SJSA1 (cell line): ENCODE data around the gene YLPM1. TPM values are rescaled to one million over a fixed set of nuclear protein-coding genes. Genes with fewer than 3 reads are reported as not detected.
A peak's percentile ranks its signal among the peaks of the same experiment; 100 is the strongest.

Experiments
- DNase-seq, 2 experiments: peaks; one replicate each; pipeline ENCODE4 v3.0.0-alpha.2; 2015 to 2020; ENCODE audit warnings: low spot score in 2 of 2, low read depth in 1 of 2
- H3K27ac ChIP-seq: fragments of 250-450 bp; sonication (Bioruptor Pico); 2 replicates; pipeline ENCODE4 v1.5.1; 2020; ENCODE audit warnings: mild to moderate bottlenecking, moderate library complexity
- H3K27me3 ChIP-seq: fragments of 250-450 bp; sonication (Bioruptor Pico); replicated peaks from 2 replicates; pipeline ENCODE4 v1.5.1; 2020; ENCODE audit warnings: mild to moderate bottlenecking, moderate library complexity
- H3K36me3 ChIP-seq: fragments of 250-450 bp; sonication (Bioruptor Pico); 2 replicates; pipeline ENCODE4 v1.5.1; 2020; ENCODE audit warnings: mild to moderate bottlenecking
- H3K4me1 ChIP-seq: fragments of 250-450 bp; sonication (Bioruptor Pico); replicated peaks from 2 replicates; pipeline ENCODE4 v1.6.1; 2021; ENCODE audit warnings: mild to moderate bottlenecking
- H3K4me3 ChIP-seq: fragments of 250-450 bp; sonication (Bioruptor Pico); 2 replicates; pipeline ENCODE4 v1.5.1; 2020; ENCODE audit warnings: mild to moderate bottlenecking
- H3K9me3 ChIP-seq: fragments of 250-450 bp; sonication (Bioruptor Pico); replicated peaks from 2 replicates; pipeline ENCODE4 v1.5.1; 2020; ENCODE audit warnings: mild to moderate bottlenecking
- total RNA-seq: library from RNA; depleted of rRNA; stranded (reverse); fragments of >200 nt; shearing (Covaris generic); gene quantifications from 2 replicates; pipeline ENCODE4 v1.2.3, GENCODE V29; 2014; rRNA removed

The YLPM1 gene
- total RNA-seq, 1 experiment from 2014 or later: 15.1 TPM

DNA sequence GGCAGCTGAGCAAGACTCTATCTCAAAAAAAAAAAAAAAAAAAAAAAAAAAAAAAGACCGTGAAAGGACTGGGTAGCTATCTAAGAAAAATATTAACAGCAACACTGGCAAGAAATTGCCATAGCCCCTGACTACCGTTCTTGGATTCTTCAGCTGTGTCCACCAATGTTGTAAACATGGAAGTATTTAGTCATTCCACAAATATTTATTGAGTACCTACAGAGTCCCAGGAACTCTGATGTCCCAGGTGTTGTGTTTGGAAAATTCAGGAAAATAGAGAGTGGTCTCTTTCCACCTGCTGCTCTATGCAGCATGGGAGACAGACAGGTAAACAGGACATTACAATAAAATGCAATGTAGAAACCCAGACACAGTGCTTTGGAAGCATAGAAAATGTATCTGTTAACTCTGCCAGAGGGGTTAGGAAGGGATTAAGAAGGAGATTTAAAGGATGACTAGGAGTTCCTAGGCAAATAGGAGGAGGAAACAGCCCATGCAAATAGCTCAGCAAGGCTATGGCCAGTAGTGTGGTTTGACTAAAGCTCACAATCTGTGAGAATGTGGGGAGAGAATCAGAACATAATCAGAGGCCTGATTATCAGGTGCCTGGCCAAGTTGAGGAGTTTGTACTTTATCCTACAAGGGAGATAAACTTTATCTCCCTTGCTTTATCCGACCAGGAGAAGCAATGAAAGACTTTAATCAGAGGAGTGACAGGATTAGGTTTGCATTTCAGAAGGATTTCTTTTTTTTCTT, 116.5 kb downstream of the YLPM1 start:
- DNase-seq: no peak
- H3K36me3 ChIP-seq: peaks cover 23% of the 10 kb centered on the region
- H3K9me3 ChIP-seq: no peaks in the 10 kb centered on the region
- H3K4me3 ChIP-seq: no peak overlapping the region
- peaks cover 14% of the 10 kb centered on the region for H3K4me1 ChIP-seq
- H3K27me3 ChIP-seq: no peaks in the 10 kb centered on the region
- no peak overlapping the region for H3K27ac ChIP-seq

DNA sequence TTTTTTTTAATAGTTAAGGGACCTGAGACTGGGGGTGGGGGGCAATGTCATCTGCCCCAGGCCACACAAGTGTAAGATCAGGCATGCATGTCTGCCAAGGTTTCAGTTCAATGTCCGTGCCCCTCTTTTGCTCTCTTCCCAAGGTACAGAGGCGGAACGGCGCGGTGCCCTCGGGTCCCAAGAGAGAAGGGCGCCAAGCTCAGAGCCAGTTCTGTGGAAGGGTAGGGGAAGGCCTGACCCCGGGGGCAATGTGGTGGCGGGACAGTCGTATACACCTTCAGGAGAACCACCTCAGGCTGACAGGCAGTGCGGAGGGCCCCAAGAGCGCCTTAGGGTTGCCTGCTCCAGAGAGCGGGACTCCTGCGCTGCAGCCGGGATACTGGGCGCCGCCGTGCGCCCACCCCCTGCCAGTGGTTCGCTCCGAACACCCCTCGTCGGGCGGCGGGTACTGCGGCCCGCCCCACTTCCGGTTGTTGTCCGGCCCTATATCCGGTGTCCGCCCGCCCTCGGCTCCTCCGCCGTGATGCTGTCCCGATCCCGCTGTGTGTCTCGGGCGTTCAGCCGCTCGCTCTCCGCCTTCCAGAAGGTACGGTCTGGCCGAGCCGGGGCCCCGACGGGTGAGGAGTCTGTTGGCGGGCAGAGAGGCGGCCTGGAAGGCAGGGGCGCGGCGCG, 118.5 kb downstream of the YLPM1 start, which contains the start of gene DLST:
Gene DLST, plus strand, starts transcription at position 486 of the 672 bp plus-strand sequence. Its CDS starts 38 bp downstream, at position 524.
- DNase-seq: peak; percentile 83 to 86
- Histone ChIP-seq H3K36me3 (peaks cover 42% of the 10 kb centered on the region), H3K27me3 (no peaks in the 10 kb centered on the region), H3K27ac (peak within 1 kb of the TSS; percentile 65), H3K4me3 (peak within 1 kb of the TSS; percentile 98), H3K4me1 (peaks cover 14% of the 10 kb centered on the region), H3K9me3 (no peaks in the 10 kb centered on the region)

DNA sequence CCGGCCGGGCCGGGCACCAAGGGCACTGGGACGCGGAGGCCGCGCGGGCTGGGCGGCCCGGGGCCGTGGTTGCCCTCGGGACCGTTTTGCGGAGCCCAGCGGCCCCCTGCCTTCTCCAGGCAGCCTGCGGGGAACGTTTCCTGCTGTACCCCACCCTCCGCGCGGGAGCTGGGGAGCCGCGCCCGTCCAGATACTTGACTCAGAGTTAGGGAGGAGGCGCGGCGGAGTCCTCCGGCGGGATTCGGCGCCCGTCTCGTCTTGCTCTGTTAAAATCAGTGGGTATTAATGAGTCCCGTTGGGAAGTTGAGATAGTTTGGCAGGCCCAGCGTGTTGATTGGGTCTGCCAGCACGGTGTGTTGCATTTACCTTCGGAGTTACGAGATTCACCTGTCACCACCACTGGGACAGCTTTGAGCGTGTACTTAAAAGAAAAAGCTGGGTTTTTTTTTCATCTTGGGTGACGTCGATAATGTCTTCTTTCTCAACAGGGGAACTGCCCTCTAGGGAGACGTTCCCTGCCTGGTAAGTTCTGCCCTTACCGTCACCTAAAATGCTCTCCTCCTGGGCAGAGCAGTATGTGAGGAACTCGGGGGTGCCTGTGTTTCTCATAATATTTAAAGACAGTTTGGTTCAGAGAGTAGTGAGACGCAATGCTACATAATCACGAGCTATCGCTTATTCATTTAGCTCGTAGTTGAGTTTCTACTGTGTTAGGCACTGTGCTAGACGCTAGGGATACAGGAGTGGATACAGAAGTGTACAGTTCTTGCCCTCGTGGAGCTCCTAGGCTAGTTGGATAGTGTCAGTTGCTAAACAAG, 119.2 kb downstream of the YLPM1 start:
- no peaks in the 10 kb centered on the region for H3K27me3 ChIP-seq
- peaks cover 50% of the 10 kb centered on the region for H3K36me3 ChIP-seq
- peak in 1 of 2 experiments; percentile 49 for DNase-seq
- H3K4me3 ChIP-seq: peak overlapping the region; percentile 98
- peak overlapping the region; percentile 65 for H3K27ac ChIP-seq
- H3K9me3 ChIP-seq: no peaks in the 10 kb centered on the region
- H3K4me1 ChIP-seq: peaks cover 14% of the 10 kb centered on the region

Other genes starting within 250 kb of the YLPM1 start
- gene LTBP2, start 151.1 kb upstream of the YLPM1 start, total RNA-seq: 1.3 and 2.2 TPM in 2 replicates
- 15.2 and 23.2 TPM in 2 replicates for gene AREL1, start 50.2 kb upstream of the YLPM1 start, total RNA-seq
- gene FCF1, start 50.2 kb upstream of the YLPM1 start, total RNA-seq: 9.4 and 25.9 TPM in 2 replicates
- gene PROX2, start 112.8 kb downstream of the YLPM1 start, total RNA-seq: not detected in 2 replicates
- gene DLST, start 118.6 kb downstream of the YLPM1 start, total RNA-seq: 28.4 and 34.9 TPM in 2 replicates
- gene RPS6KL1, start 159.9 kb downstream of the YLPM1 start, total RNA-seq: not detected in 2 replicates
- gene PGF, start 192.3 kb downstream of the YLPM1 start, total RNA-seq: 0.79 and 1.6 TPM in 2 replicates
- 43.5 and 46.5 TPM in 2 replicates for gene EIF2B2, start 239.6 kb downstream of the YLPM1 start, total RNA-seq